Thoracic aorta (tissue), 2 donors: ENCODE data around the gene STRN3. TPM values are rescaled to one million over a fixed set of nuclear protein-coding genes. Genes with fewer than 3 reads are reported as not detected.

Experiments used
- ATAC-seq: fragments of 150-250 bp; one replicate; pipeline ENCODE4 v1.8.0; 2017; ENCODE audit warnings: low read depth; ENCODE audit not compliant: insufficient number of reproducible peaks, low FRiP score
- DNase-seq: peaks from one replicate; pipeline ENCODE4 v3.0.0-alpha.2; 2020; ENCODE audit warnings: low spot score
- H3K27ac ChIP-seq, 2 donors: fragments of 200-600 bp; sonication (generic); 1 replicate in 1 of 2; 2 replicates in 1 of 2; pipeline ENCODE4 v1.5.1; 2016; ENCODE audit warnings: mild to moderate bottlenecking in 2 of 2, moderate library complexity in 2 of 2
- H3K27me3 ChIP-seq: fragments of 200-600 bp; sonication (generic); replicated peaks from 2 replicates; pipeline ENCODE4 v1.6.0; 2016; ENCODE audit warnings: mild to moderate bottlenecking; ENCODE audit not compliant: insufficient read depth
- H3K36me3 ChIP-seq: fragments of 200-600 bp; sonication (generic); one replicate; pipeline ENCODE4 v1.5.1; 2016
- H3K4me1 ChIP-seq, 2 donors: fragments of 200-600 bp; sonication (generic); 1 replicate in 1 of 2; 2 replicates in 1 of 2; pipeline versions ENCODE4 v1.5.1 to v1.6.0; 2016; ENCODE audit warnings: low read depth in 2 of 2, mild to moderate bottlenecking in 1 of 2; ENCODE audit not compliant: control insufficient read depth in 1 of 2
- H3K4me3 ChIP-seq: fragments of 200-600 bp; sonication (generic); 2 replicates; pipeline ENCODE4 v1.5.1; 2016; ENCODE audit warnings: mild to moderate bottlenecking
- H3K9me3 ChIP-seq: fragments of 200-600 bp; sonication (generic); 2 replicates; pipeline ENCODE4 v1.5.1; 2016
- total RNA-seq, 2 donors: library from RNA; depleted of rRNA; stranded (reverse); fragments of >200 nt; gene quantifications; one replicate each; pipeline versions ENCODE4 v1.1.0 to v1.2.3, GENCODE V29; 2016
- TF ChIP-seq, protein P1 (sequence below): fragments of 200-600 bp; sonication (generic); IDR thresholded peaks from one replicate; pipeline ENCODE4 v1.5.1; 2019; ENCODE audit warnings: antibody characterized with exemption

STRN3 gene
- total RNA-seq, 2 donors from 2014 or later = 39.5 to 41.2 TPM

DNA sequence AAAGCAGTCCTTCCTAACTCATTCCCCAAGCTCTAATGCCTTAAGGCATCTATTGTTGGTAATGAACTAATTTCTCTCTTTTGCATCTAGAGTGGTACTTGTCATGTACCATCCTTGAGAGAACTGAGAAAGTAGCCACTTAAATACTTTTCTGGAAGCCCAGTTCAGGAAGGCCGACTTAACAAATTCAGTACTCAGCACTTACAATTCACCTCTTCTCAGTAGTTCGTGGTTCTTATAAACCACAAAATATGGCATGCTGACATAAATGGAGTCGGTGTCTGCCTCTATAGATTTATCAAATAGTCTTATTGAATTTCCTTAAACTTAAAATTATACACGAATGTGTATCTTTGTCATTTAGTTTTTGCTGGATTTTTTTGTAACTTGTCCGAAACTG, 161.2 kb downstream of the STRN3 start:
- no peaks in the 10 kb centered on the region for H3K27me3 ChIP-seq
- no peaks in the 10 kb centered on the region for H3K9me3 ChIP-seq
- H3K27ac ChIP-seq = no peak overlapping the region
- no peak overlapping the region for H3K4me3 ChIP-seq
- ATAC-seq = no peak
- TF ChIP-seq, protein P1, sequence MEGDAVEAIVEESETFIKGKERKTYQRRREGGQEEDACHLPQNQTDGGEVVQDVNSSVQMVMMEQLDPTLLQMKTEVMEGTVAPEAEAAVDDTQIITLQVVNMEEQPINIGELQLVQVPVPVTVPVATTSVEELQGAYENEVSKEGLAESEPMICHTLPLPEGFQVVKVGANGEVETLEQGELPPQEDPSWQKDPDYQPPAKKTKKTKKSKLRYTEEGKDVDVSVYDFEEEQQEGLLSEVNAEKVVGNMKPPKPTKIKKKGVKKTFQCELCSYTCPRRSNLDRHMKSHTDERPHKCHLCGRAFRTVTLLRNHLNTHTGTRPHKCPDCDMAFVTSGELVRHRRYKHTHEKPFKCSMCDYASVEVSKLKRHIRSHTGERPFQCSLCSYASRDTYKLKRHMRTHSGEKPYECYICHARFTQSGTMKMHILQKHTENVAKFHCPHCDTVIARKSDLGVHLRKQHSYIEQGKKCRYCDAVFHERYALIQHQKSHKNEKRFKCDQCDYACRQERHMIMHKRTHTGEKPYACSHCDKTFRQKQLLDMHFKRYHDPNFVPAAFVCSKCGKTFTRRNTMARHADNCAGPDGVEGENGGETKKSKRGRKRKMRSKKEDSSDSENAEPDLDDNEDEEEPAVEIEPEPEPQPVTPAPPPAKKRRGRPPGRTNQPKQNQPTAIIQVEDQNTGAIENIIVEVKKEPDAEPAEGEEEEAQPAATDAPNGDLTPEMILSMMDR = no peak
- no peak for DNase-seq
- H3K4me1 ChIP-seq = no peaks in the 10 kb centered on the region
- H3K36me3 ChIP-seq = no peaks in the 10 kb centered on the region

DNA sequence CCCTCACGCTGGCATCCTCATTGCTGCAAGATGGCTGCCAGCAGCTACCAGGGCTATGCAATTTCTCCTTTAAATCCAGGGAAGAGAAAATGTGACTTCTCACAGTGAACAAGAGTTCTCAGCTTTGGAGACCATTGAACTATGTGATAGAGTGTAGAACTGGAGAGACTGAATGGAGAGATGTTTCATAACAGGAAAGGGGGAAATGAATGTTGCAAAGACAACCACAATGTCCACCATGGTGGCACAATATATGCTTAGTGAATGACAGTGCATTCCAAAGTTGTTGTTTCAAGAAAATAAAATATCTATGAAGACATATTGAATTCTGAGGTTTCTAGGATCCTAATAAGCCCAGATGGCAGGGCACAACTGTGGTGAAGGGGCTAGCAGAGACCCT, 165.0 kb downstream of the STRN3 start:
- H3K4me1 ChIP-seq = no peaks in the 10 kb centered on the region
- ATAC-seq = no peak
- H3K27ac ChIP-seq = no peak overlapping the region
- no peak for DNase-seq
- no peaks in the 10 kb centered on the region for H3K36me3 ChIP-seq
- H3K9me3 ChIP-seq = no peaks in the 10 kb centered on the region
- H3K27me3 ChIP-seq = no peaks in the 10 kb centered on the region
- TF ChIP-seq, protein P1 = no peak
- H3K4me3 ChIP-seq = no peak overlapping the region

DNA sequence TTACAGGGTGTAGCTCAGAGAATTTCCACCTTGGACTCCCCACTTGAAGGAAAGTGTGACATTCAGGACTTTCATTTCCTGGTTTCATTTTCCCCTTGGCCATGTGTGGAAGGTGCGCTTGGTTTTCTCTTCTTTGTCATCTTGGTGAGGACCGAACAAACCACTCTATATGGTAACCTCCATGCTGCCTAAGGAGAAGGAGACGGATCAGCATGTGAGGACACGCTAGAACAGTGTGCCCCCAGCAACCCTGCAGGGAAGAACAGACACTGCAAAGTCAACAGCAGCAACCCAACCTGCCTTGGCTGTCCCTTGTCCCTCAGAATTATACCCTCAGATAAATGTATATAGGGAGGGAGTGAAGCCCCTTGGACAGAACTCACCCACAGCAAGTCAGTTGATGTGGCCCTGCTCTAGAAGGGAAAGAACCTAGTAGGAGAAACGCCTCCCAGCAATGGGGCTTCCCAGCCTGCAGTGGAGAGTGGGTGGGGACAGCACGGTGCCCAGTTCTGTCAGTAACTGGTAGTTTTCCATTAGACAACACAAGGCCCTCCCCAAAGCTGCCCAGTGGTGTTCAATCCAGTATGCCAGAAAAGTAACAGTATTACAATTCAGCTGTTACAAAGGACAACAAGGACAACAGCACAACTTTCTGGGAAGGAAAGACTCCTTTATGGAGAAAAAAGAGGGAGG, 170.7 kb downstream of the STRN3 start:
- H3K4me3 ChIP-seq = no peak overlapping the region
- ATAC-seq (no peak), DNase-seq (no peak)
- TF ChIP-seq, protein P1 = no peak
- no peaks in the 10 kb centered on the region for H3K9me3 ChIP-seq
- no peaks in the 10 kb centered on the region for H3K27me3 ChIP-seq
- no peak overlapping the region for H3K27ac ChIP-seq
- no peaks in the 10 kb centered on the region for H3K36me3 ChIP-seq
- no peaks in the 10 kb centered on the region for H3K4me1 ChIP-seq

DNA sequence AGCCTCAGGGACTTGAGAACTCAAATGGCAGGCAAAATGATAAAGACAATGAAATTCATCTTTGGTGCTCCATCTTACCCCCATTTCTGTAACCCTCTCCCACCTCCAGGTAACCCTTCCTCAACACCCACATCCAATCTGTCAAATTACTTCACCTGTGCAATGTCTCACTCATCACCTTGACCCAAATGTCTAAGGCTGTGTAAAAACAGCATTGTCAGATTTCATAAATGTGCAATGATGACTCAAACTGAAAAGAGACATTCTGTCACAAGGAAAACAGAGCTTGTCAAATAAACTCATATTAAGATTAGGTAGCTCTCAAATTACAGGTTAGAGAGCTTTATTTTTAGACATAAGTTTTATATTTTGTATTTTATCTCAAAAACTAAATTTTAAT, 171.7 kb downstream of the STRN3 start:
- no peaks in the 10 kb centered on the region for H3K4me1 ChIP-seq
- no peaks in the 10 kb centered on the region for H3K9me3 ChIP-seq
- DNase-seq (no peak), ATAC-seq (no peak)
- no peak overlapping the region for H3K27ac ChIP-seq
- no peak overlapping the region for H3K4me3 ChIP-seq
- no peaks in the 10 kb centered on the region for H3K36me3 ChIP-seq
- H3K27me3 ChIP-seq = no peaks in the 10 kb centered on the region
- TF ChIP-seq, protein P1 = no peak

DNA sequence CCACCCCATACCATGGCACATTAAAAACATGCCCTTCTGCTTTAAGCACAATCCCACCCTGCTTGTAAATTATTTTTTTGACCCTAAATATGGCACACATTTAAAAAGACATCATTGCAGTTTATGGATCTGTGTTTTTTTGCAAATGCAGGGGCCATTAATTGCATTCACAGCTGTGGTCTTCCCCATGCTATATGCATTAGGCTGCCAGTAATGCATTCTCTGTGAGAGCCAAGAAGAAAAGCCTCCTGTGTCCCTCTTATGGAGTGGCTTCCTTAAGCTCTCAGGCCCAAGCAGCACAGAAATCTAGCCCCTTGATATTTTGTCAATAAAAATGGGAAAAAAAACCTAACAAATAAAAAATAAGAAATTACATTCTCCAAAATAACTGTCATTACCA, 172.2 kb downstream of the STRN3 start:
- TF ChIP-seq, protein P1 = no peak
- no peaks in the 10 kb centered on the region for H3K4me1 ChIP-seq
- no peak overlapping the region for H3K4me3 ChIP-seq
- no peaks in the 10 kb centered on the region for H3K9me3 ChIP-seq
- DNase-seq (no peak), ATAC-seq (no peak)
- no peaks in the 10 kb centered on the region for H3K27me3 ChIP-seq
- H3K36me3 ChIP-seq = no peaks in the 10 kb centered on the region
- no peak overlapping the region for H3K27ac ChIP-seq
